A673 (cell line): ENCODE measurements around the gene KRT82. TPM values are rescaled to one million over a fixed set of nuclear protein-coding genes. Genes with fewer than 3 reads are reported as not detected.

Source experiments
- BruUV-seq: library from RNA; stranded (reverse); fragments of 400-500 nt; replicated peaks from 2 replicates; lab custom pipeline; 2021; lab: Mats Ljungman, UMichigan
- CTCF ChIA-PET: fragments of 300-600 bp; sonication (Branson Sonifier 250); formaldehyde crosslinking; loops from one replicate; lab custom pipeline; 2022; ENCODE audit warnings: antibody characterized with exemption; lab: Charles Lee
- POLR2A ChIA-PET: fragments of 300-600 bp; sonication (Branson Sonifier 250); formaldehyde crosslinking; loops from one replicate; lab custom pipeline; 2022; ENCODE audit warnings: antibody characterized with exemption; ENCODE audit not compliant: low non-redundant PET; lab: Charles Lee
- DNase-seq: peaks from one replicate; pipeline ENCODE4 v3.0.0-alpha.2; 2015; ENCODE audit warnings: low spot score
- H3K27ac ChIP-seq: fragments of 200-600 bp; sonication (generic); 2 replicates; pipeline ENCODE4 v1.5.1; 2016; ENCODE audit warnings: mixed run types, low read depth, mild to moderate bottlenecking, mixed read lengths, antibody characterized with exemption, low read length; ENCODE audit not compliant: poor library complexity, severe bottlenecking
- H3K27me3 ChIP-seq: fragments of 200-600 bp; sonication (generic); replicated peaks from 2 replicates; pipeline ENCODE4 v1.6.1; 2017; ENCODE audit warnings: mixed run types, low read depth, mild to moderate bottlenecking, mixed read lengths, antibody characterized with exemption, low read length; ENCODE audit not compliant: insufficient read depth, poor library complexity
- H3K36me3 ChIP-seq: fragments of 200-600 bp; sonication (generic); 2 replicates; pipeline ENCODE4 v1.6.1; 2016; ENCODE audit warnings: mixed run types, mild to moderate bottlenecking, mixed read lengths, antibody characterized with exemption, low read length; ENCODE audit not compliant: insufficient read depth, poor library complexity, severe bottlenecking
- H3K4me1 ChIP-seq: fragments of 200-600 bp; sonication (generic); 2 replicates; pipeline ENCODE4 v1.6.1; 2017; ENCODE audit warnings: mixed run types, mild to moderate bottlenecking, mixed read lengths, antibody characterized with exemption, low read length; ENCODE audit not compliant: insufficient read depth, poor library complexity, severe bottlenecking
- H3K4me3 ChIP-seq: fragments of 200-600 bp; sonication (generic); 2 replicates; pipeline ENCODE4 v1.5.1; 2016; ENCODE audit warnings: low read depth, mixed run types, mild to moderate bottlenecking, mixed read lengths, low read length; ENCODE audit not compliant: poor library complexity, severe bottlenecking
- H3K9me3 ChIP-seq: fragments of 200-600 bp; sonication (generic); 2 replicates; pipeline ENCODE4 v1.6.1; 2016; ENCODE audit warnings: mixed run types, low read depth, mild to moderate bottlenecking, mixed read lengths, antibody characterized with exemption, low read length; ENCODE audit not compliant: poor library complexity, severe bottlenecking
- CTCF ChIP-seq: fragments of 300-800, 200-600 bp; sonication (generic); conservative IDR thresholded peaks from 2 replicates; pipeline ENCODE4 v1.5.1; 2017; ENCODE audit warnings: low read depth, mild to moderate bottlenecking, antibody characterized with exemption, low read length, moderate library complexity, mixed read lengths
- EZH2 ChIP-seq: fragments of 200-600 bp; sonication (generic); IDR thresholded peaks from 2 replicates; pipeline ENCODE4 v1.6.1; 2017; ENCODE audit warnings: borderline replicate concordance, low read depth, mild to moderate bottlenecking, mixed read lengths, antibody characterized with exemption, low read length; ENCODE audit not compliant: poor library complexity, severe bottlenecking
- intact Hi-C: fragments of 100-400 bp; cut with micrococcal nuclease; formaldehyde crosslinking; loops from one replicate; pipeline ENCODE4 v1.10.0; 2022; ENCODE audit not compliant: unreplicated experiment
- total RNA-seq: library from RNA; stranded (reverse); gene quantifications from 2 replicates; pipeline ENCODE4 v1.2.3, GENCODE V29; 2021

KRT82 gene
- total RNA-seq, 1 experiment from 2014 or later = not detected

- BruUV-seq = no TSS peak
- no peaks in the 10 kb centered on the region for H3K36me3 ChIP-seq
- DNase-seq = no peak
- no peaks in the 10 kb centered on the region for H3K9me3 ChIP-seq
- TF ChIP-seq EZH2 (no peak), CTCF (no peak)
- no peak overlapping the region for H3K27ac ChIP-seq
- H3K4me3 ChIP-seq = no peak overlapping the region
- H3K27me3 ChIP-seq = no peaks in the 10 kb centered on the region
- peaks cover 5% of the 10 kb centered on the region for H3K4me1 ChIP-seq
- POLR2A ChIA-PET = no interaction called here
- intact Hi-C loops = no loop called here
- CTCF ChIA-PET = no interaction called here
Observed at GRCh38 chr12:52396656-52397055, 9.5 kb downstream of the KRT82 start.

GRCh38 chr12:52395761-52396434 lies 10.2 kb downstream of the KRT82 start:
- intact Hi-C loops = no loop called here
- peaks cover 5% of the 10 kb centered on the region for H3K4me1 ChIP-seq
- POLR2A ChIA-PET = no interaction called here
- no peaks in the 10 kb centered on the region for H3K27me3 ChIP-seq
- no peaks in the 10 kb centered on the region for H3K36me3 ChIP-seq
- CTCF ChIA-PET = interaction anchor here (0.6 kb wide), 1 partner anchor 34 kb away, joined by 3 read pairs; no protein-coding TSS in a partner anchor
- TF ChIP-seq EZH2 (no peak), CTCF (0 out of 2 replicates have a peak, but pooled peaks have one; percentile 37)
- no peaks in the 10 kb centered on the region for H3K9me3 ChIP-seq
- no TSS peak for BruUV-seq
- H3K27ac ChIP-seq = no peak overlapping the region
- H3K4me3 ChIP-seq = no peak overlapping the region
- no peak for DNase-seq

GRCh38 chr12:52394836-52395405 lies 11.2 kb downstream of the KRT82 start:
- POLR2A ChIA-PET = no interaction called here
- TF ChIP-seq CTCF (no peak), EZH2 (no peak)
- Histone ChIP-seq H3K27ac (no peak overlapping the region), H3K36me3 (no peaks in the 10 kb centered on the region), H3K27me3 (no peaks in the 10 kb centered on the region), H3K9me3 (no peaks in the 10 kb centered on the region), H3K4me1 (peaks cover 5% of the 10 kb centered on the region), H3K4me3 (no peak overlapping the region)
- BruUV-seq = no TSS peak
- intact Hi-C loops = no loop called here
- DNase-seq = no peak
- CTCF ChIA-PET = no interaction called here
